ENCODE results near the gene PMPCA. TPM values are rescaled to one million over a fixed set of nuclear protein-coding genes. Genes with fewer than 3 reads are reported as not detected.

Gene PMPCA
- total RNA-seq, 1 experiment from 2014 or later, result 116 TPM

GRCh38 chr9:136432591-136432990 lies 22.1 kb downstream of the PMPCA start:
- Histone ChIP-seq H4K20me1 (ENCODE audit: insufficient read depth) (no peaks in the 10 kb centered on the region), H2AFZ (ENCODE audit: low read depth, low read length, poor library complexity, severe bottlenecking) (no peak overlapping the region), H3K4me2 (ENCODE audit: low read length) (no peak overlapping the region), H3K4me3 (replicated peaks in 1 of 2; ENCODE audit: low read depth in 1 of 2, low read length in 2 of 2) (no peak overlapping the region), H3K79me2 (ENCODE audit: insufficient read depth, low read length) (peaks cover 42% of the 10 kb centered on the region), H3K9me2 (ENCODE audit: insufficient read depth) (no peaks in the 10 kb centered on the region), H3K9me3 (ENCODE audit: control insufficient read depth in 1 of 2, insufficient read depth in 1 of 2, low read depth in 1 of 2, low read length in 2 of 2) (no peaks in the 10 kb centered on the region), H3K27ac (ENCODE audit: low read depth, low read length) (no peak overlapping the region), H3K9ac (ENCODE audit: low read length) (no peak overlapping the region), H3K4me1 (ENCODE audit: control insufficient read depth in 1 of 2, insufficient read depth in 2 of 2, low read length in 2 of 2) (peaks cover 0 to 3% of the 10 kb centered on the region in 2 experiments; a peak in 3 of 4 replicates), H3K36me3 (ENCODE audit: control insufficient read depth in 1 of 2, insufficient read depth in 2 of 2, low read length in 2 of 2) (peaks cover 7 to 11% of the 10 kb centered on the region in 2 experiments; a peak in 2 of 4 replicates), H3K27me3 (ENCODE audit: insufficient read depth, low read length) (no peaks in the 10 kb centered on the region)
- intact Hi-C loops (cut with micrococcal nuclease), result no loop called here
- ATAC-seq (no peak), DNase-seq (ENCODE audit: low read depth, low spot score) (no peak)
- no TSS peak for BruUV-seq (replicated peaks)
- TF ChIP-seq ZFX (IDR thresholded peaks at IDR 0.05) (no peak), SRF (IDR thresholded peaks at IDR 0.05; ENCODE audit: low read depth) (no peak), EGR1 (IDR thresholded peaks at IDR 0.05; ENCODE audit: low read depth) (no peak), MAX (IDR thresholded peaks at IDR 0.05) (no peak), YY1 (IDR thresholded peaks at IDR 0.05; ENCODE audit: extremely low read depth, insufficient replicate concordance, low read depth, low read length) (no peak), TCF7L2 (IDR thresholded peaks at IDR 0.05; ENCODE audit: borderline replicate concordance, extremely low read depth, insufficient read depth, insufficient read length) (no peak), FOSL1 (IDR thresholded peaks at IDR 0.05; ENCODE audit: low read depth) (no peak), EZH2phosphoT487 (IDR thresholded peaks at IDR 0.05; ENCODE audit: borderline replicate concordance) (no peak), ATF3 (IDR thresholded peaks at IDR 0.05) (no peak), JUND (IDR thresholded peaks at IDR 0.05) (no peak), ELF1 (IDR thresholded peaks at IDR 0.05; ENCODE audit: borderline replicate concordance, low read depth) (no peak)
- ChIA-PET CTCF (no interaction called here), POLR2A (no interaction called here), RAD21 (ENCODE audit: low non-redundant PET in 1 of 2, low total read pairs in 2 of 2, uncharacterized antibody in 2 of 2, unreplicated experiment in 2 of 2) (no interaction called here)
